ENCODE data around the gene FCF1.

The FCF1 gene

DNA sequence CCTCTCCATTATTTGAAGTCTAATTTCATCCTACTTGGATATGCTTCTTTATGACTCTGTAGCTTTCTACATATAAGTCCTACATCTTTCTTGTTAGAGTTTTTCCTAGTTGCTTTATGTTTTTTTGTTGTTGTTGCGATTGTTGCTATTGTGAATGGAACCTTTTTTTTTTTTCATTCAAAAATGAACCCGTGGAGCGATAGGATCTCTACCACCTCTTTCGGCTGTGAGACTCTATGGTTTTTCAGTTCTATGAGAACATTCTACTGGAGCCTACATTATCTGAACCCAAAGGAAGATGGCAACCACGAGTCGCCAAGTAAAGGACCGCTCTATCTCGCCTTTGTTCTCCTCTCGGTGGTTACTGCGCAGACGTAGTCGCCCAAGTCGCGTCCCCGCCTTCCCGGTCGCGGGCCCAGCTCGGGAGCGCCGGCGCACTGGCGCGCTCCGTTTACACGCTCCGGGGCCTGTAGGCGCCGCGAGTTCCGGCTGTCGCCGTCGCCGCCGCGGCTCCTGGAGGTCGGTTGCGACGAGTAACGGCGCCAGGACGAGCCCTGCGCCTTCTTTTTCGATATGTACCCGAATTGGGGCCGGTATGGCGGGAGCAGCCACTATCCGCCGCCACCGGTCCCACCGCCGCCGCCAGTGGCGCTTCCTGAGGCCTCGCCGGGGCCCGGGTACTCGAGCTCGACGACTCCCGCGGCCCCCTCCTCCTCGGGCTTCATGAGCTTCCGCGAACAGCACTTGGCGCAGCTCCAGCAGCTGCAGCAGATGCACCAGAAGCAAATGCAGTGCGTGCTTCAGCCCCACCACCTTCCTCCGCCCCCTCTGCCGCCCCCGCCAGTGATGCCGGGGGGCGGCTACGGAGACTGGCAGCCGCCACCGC lies 50.2 kb downstream of the FCF1 start, which contains the start of gene YLPM1 (continued):
- TF ChIP-seq, protein P1, sequence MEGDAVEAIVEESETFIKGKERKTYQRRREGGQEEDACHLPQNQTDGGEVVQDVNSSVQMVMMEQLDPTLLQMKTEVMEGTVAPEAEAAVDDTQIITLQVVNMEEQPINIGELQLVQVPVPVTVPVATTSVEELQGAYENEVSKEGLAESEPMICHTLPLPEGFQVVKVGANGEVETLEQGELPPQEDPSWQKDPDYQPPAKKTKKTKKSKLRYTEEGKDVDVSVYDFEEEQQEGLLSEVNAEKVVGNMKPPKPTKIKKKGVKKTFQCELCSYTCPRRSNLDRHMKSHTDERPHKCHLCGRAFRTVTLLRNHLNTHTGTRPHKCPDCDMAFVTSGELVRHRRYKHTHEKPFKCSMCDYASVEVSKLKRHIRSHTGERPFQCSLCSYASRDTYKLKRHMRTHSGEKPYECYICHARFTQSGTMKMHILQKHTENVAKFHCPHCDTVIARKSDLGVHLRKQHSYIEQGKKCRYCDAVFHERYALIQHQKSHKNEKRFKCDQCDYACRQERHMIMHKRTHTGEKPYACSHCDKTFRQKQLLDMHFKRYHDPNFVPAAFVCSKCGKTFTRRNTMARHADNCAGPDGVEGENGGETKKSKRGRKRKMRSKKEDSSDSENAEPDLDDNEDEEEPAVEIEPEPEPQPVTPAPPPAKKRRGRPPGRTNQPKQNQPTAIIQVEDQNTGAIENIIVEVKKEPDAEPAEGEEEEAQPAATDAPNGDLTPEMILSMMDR (tag by site-specific recombination; IDR thresholded peaks at IDR 0.05): peak; percentile 61; the same call in 1 of the 2 replicates
- TF ChIP-seq ZNF2 (tag by site-specific recombination; IDR thresholded peaks at IDR 0.05) (peak; percentile 35; the same call in 1 of the 2 replicates), EGR2 (tag by site-specific recombination; IDR thresholded peaks at IDR 0.05; ENCODE audit: low read depth) (peak; percentile 78), SP7 (tag by site-specific recombination; IDR thresholded peaks at IDR 0.05) (0 out of 2 replicates have a peak, but pooled peaks have one; percentile 13), ZNF311 (tag by site-specific recombination; IDR thresholded peaks at IDR 0.05; ENCODE audit: borderline replicate concordance) (no peak), ZNF114 (tag by site-specific recombination; IDR thresholded peaks at IDR 0.05) (no peak), ZEB2 (tag by site-specific recombination; IDR thresholded peaks at IDR 0.05) (0 out of 2 replicates have a peak, but pooled peaks have one; percentile 56), ZNF529 (tag by site-specific recombination; IDR thresholded peaks at IDR 0.05; ENCODE audit: insufficient replicate concordance) (no peak), ZBTB8A (tag by site-specific recombination; IDR thresholded peaks at IDR 0.05) (0 out of 2 replicates have a peak, but pooled peaks have one; percentile 14), SP2 (tag by site-specific recombination; IDR thresholded peaks at IDR 0.05) (peak; percentile 57), ZNF23 (tag by site-specific recombination; IDR thresholded peaks at IDR 0.05; ENCODE audit: borderline replicate concordance) (no peak), KLF9 (tag by site-specific recombination; IDR thresholded peaks at IDR 0.05; ENCODE audit: low read depth) (peak; percentile 51; the same call in 1 of the 2 replicates)
- TF ChIP-seq, protein P2, sequence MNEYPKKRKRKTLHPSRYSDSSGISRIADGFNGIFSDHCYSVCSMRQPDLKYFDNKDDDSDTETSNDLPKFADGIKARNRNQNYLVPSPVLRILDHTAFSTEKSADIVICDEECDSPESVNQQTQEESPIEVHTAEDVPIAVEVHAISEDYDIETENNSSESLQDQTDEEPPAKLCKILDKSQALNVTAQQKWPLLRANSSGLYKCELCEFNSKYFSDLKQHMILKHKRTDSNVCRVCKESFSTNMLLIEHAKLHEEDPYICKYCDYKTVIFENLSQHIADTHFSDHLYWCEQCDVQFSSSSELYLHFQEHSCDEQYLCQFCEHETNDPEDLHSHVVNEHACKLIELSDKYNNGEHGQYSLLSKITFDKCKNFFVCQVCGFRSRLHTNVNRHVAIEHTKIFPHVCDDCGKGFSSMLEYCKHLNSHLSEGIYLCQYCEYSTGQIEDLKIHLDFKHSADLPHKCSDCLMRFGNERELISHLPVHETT (tag by site-specific recombination; IDR thresholded peaks at IDR 0.05): peak; percentile 23; the same call in 1 of the 2 replicates
- TF ChIP-seq, protein P3, sequence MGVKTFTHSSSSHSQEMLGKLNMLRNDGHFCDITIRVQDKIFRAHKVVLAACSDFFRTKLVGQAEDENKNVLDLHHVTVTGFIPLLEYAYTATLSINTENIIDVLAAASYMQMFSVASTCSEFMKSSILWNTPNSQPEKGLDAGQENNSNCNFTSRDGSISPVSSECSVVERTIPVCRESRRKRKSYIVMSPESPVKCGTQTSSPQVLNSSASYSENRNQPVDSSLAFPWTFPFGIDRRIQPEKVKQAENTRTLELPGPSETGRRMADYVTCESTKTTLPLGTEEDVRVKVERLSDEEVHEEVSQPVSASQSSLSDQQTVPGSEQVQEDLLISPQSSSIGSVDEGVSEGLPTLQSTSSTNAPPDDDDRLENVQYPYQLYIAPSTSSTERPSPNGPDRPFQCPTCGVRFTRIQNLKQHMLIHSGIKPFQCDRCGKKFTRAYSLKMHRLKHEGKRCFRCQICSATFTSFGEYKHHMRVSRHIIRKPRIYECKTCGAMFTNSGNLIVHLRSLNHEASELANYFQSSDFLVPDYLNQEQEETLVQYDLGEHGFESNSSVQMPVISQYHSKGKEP (tag by site-specific recombination; IDR thresholded peaks at IDR 0.05): peak; percentile 99
- TF ChIP-seq, protein P4, sequence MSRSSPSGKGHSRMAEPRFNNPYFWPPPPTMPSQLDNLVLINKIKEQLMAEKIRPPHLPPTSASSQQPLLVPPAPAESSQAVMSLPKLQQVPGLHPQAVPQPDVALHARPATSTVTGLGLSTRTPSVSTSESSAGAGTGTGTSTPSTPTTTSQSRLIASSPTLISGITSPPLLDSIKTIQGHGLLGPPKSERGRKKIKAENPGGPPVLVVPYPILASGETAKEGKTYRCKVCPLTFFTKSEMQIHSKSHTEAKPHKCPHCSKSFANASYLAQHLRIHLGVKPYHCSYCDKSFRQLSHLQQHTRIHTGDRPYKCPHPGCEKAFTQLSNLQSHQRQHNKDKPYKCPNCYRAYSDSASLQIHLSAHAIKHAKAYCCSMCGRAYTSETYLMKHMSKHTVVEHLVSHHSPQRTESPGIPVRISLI (tag by site-specific recombination; IDR thresholded peaks at IDR 0.05): peak; percentile 82
- TF ChIP-seq, protein P5, sequence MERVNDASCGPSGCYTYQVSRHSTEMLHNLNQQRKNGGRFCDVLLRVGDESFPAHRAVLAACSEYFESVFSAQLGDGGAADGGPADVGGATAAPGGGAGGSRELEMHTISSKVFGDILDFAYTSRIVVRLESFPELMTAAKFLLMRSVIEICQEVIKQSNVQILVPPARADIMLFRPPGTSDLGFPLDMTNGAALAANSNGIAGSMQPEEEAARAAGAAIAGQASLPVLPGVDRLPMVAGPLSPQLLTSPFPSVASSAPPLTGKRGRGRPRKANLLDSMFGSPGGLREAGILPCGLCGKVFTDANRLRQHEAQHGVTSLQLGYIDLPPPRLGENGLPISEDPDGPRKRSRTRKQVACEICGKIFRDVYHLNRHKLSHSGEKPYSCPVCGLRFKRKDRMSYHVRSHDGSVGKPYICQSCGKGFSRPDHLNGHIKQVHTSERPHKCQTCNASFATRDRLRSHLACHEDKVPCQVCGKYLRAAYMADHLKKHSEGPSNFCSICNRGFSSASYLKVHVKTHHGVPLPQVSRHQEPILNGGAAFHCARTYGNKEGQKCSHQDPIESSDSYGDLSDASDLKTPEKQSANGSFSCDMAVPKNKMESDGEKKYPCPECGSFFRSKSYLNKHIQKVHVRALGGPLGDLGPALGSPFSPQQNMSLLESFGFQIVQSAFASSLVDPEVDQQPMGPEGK (tag by site-specific recombination; IDR thresholded peaks at IDR 0.05): peak; percentile 68
- TF ChIP-seq, protein P6, sequence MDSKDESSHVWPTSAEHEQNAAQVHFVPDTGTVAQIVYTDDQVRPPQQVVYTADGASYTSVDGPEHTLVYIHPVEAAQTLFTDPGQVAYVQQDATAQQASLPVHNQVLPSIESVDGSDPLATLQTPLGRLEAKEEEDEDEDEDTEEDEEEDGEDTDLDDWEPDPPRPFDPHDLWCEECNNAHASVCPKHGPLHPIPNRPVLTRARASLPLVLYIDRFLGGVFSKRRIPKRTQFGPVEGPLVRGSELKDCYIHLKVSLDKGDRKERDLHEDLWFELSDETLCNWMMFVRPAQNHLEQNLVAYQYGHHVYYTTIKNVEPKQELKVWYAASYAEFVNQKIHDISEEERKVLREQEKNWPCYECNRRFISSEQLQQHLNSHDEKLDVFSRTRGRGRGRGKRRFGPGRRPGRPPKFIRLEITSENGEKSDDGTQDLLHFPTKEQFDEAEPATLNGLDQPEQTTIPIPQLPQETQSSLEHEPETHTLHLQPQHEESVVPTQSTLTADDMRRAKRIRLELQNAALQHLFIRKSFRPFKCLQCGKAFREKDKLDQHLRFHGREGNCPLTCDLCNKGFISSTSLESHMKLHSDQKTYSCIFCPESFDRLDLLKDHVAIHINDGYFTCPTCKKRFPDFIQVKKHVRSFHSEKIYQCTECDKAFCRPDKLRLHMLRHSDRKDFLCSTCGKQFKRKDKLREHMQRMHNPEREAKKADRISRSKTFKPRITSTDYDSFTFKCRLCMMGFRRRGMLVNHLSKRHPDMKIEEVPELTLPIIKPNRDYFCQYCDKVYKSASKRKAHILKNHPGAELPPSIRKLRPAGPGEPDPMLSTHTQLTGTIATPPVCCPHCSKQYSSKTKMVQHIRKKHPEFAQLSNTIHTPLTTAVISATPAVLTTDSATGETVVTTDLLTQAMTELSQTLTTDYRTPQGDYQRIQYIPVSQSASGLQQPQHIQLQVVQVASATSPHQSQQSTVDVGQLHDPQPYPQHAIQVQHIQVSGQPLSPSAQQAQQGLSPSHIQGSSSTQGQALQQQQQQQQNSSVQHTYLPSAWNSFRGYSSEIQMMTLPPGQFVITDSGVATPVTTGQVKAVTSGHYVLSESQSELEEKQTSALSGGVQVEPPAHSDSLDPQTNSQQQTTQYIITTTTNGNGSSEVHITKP (tag by site-specific recombination; IDR thresholded peaks at IDR 0.05): no peak
- TF ChIP-seq, protein P7, sequence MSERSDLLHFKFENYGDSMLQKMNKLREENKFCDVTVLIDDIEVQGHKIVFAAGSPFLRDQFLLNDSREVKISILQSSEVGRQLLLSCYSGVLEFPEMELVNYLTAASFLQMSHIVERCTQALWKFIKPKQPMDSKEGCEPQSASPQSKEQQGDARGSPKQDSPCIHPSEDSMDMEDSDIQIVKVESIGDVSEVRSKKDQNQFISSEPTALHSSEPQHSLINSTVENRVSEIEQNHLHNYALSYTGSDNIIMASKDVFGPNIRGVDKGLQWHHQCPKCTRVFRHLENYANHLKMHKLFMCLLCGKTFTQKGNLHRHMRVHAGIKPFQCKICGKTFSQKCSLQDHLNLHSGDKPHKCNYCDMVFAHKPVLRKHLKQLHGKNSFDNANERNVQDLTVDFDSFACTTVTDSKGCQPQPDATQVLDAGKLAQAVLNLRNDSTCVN (tag by site-specific recombination; optimal IDR thresholded peaks at IDR 0.05): peak; percentile 98
